GM23338 (cell line): Measurements from ENCODE around the gene CYP2W1.

Experiments
- JUNB ChIP-seq: IDR thresholded peaks from one replicate; pipeline ENCODE4 v1.6.1; 2016; ENCODE audit warnings: antibody characterized with exemption; ENCODE audit not compliant: unreplicated experiment
- REST ChIP-seq: IDR thresholded peaks from one replicate; pipeline ENCODE4 v1.6.1; 2018; ENCODE audit warnings: antibody characterized with exemption; ENCODE audit not compliant: unreplicated experiment

- TF ChIP-seq REST (no peak), JUNB (no peak)
Observed at GRCh38 chr7:1005303-1005702, 22.3 kb downstream of the CYP2W1 start.
